HL-60 (cell line): ENCODE data around the gene CFAP65.

Experiments
- DNase-seq, 2 experiments: peaks; one replicate each; pipeline ENCODE4 v3.0.0-alpha.2; 2010 to 2020; ENCODE audit warnings: low read depth in 1 of 2, low spot score in 1 of 2
- H3K27ac ChIP-seq: fragments of 250-450 bp; sonication (Bioruptor Pico); replicated peaks from 2 replicates; pipeline ENCODE4 v1.5.1; 2020; ENCODE audit warnings: mild to moderate bottlenecking, moderate library complexity
- H3K27me3 ChIP-seq: fragments of 250-450 bp; sonication (Bioruptor Pico); 2 replicates; pipeline ENCODE4 v1.5.1; 2021; ENCODE audit warnings: mild to moderate bottlenecking, moderate library complexity; ENCODE audit not compliant: insufficient read depth, poor library complexity, severe bottlenecking
- H3K4me3 ChIP-seq: replicated peaks from 2 replicates; pipeline ENCODE4 v1.5.1; 2011; ENCODE audit warnings: mild to moderate bottlenecking, control low read depth, low read length; ENCODE audit not compliant: insufficient read depth
- GABPA ChIP-seq: IDR thresholded peaks from 2 replicates; pipeline ENCODE4 v1.6.1; 2012; ENCODE audit warnings: low read depth
- POLR2AphosphoS5 ChIP-seq: IDR thresholded peaks from 2 replicates; pipeline ENCODE4 v1.6.1; 2012; ENCODE audit warnings: low read depth
- REST ChIP-seq: IDR thresholded peaks from 2 replicates; pipeline ENCODE4 v1.6.1; 2012; ENCODE audit warnings: low read depth; ENCODE audit not compliant: insufficient replicate concordance
- SPI1 ChIP-seq: IDR thresholded peaks from 2 replicates; pipeline ENCODE4 v1.6.1; 2012; ENCODE audit warnings: low read depth, mild to moderate bottlenecking, borderline replicate concordance
- TF ChIP-seq, protein P1 (sequence below): IDR thresholded peaks from one replicate; pipeline ENCODE4 v1.5.1; 2011; ENCODE audit warnings: low read length, control low read depth, inconsistent platforms; ENCODE audit not compliant: insufficient read depth

Gene CFAP65

GRCh38 chr2:218985325-218986091 lies 55.8 kb downstream of the CFAP65 start:
- Histone ChIP-seq H3K27me3 (peaks cover 87% of the 10 kb centered on the region), H3K27ac (no peak overlapping the region)
- DNase-seq: no peak

DNA sequence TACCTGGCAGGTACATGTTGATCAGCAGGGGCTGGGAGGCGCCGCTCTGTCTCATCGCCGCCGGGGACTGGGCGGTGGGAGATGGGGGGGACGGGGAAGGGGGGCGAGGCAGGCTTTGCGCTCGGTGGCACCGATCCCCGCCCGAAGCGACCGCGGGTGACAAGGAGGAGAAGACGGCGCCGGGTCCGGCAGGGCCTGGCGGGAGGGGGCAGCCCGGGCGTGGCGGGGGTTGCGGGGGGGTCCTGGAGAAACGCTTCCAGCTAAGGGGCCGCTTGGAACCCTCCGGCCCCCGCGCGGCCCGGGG lies 56.3 kb downstream of the CFAP65 start, which contains the start of gene FEV:
Gene FEV (minus strand): TSS at position 164 of the 304 bp plus-strand sequence. CDS start 109 bp downstream, at position 55.
- no peak for DNase-seq
- TF ChIP-seq REST (no peak), GABPA (no peak), POLR2AphosphoS5 (no peak), SPI1 (no peak)
- TF ChIP-seq, protein P1, sequence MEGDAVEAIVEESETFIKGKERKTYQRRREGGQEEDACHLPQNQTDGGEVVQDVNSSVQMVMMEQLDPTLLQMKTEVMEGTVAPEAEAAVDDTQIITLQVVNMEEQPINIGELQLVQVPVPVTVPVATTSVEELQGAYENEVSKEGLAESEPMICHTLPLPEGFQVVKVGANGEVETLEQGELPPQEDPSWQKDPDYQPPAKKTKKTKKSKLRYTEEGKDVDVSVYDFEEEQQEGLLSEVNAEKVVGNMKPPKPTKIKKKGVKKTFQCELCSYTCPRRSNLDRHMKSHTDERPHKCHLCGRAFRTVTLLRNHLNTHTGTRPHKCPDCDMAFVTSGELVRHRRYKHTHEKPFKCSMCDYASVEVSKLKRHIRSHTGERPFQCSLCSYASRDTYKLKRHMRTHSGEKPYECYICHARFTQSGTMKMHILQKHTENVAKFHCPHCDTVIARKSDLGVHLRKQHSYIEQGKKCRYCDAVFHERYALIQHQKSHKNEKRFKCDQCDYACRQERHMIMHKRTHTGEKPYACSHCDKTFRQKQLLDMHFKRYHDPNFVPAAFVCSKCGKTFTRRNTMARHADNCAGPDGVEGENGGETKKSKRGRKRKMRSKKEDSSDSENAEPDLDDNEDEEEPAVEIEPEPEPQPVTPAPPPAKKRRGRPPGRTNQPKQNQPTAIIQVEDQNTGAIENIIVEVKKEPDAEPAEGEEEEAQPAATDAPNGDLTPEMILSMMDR: no peak
- Histone ChIP-seq H3K27ac (no peak within 1 kb of the TSS), H3K4me3 (no peak within 1 kb of the TSS), H3K27me3 (peaks cover 86% of the 10 kb centered on the region)

More at GRCh38 chr2:218985325-218986091, 55.8 kb downstream of the CFAP65 start:
- H3K4me3 ChIP-seq: no peak overlapping the region
- TF ChIP-seq, protein P1: no peak
- TF ChIP-seq POLR2AphosphoS5 (no peak), GABPA (no peak), SPI1 (no peak), REST (no peak)

GRCh38 chr2:218984239-218985020 lies 56.9 kb downstream of the CFAP65 start:
- no peak overlapping the region for H3K4me3 ChIP-seq
- DNase-seq: no peak
- no peak for TF ChIP-seq REST
- TF ChIP-seq, protein P1: no peak
- TF ChIP-seq POLR2AphosphoS5: no peak
- TF ChIP-seq SPI1: no peak
- TF ChIP-seq GABPA: no peak
- H3K27ac ChIP-seq: no peak overlapping the region
- peaks cover 83% of the 10 kb centered on the region for H3K27me3 ChIP-seq
